Colonic mucosa (tissue), 4 donors: ENCODE data around the gene PTH2R. TPM values are rescaled to one million over a fixed set of nuclear protein-coding genes. Genes with fewer than 3 reads are reported as not detected.
"Not testable (repeated sequence)": the region's sequence is repeated elsewhere in the genome, so short reads cannot be mapped to it uniquely, and the experiment has no call there.

Source experiments
- DNase-seq: peaks from one replicate; pipeline ENCODE4 v3.0.0-alpha.2; 2020
- H3K27ac ChIP-seq: fragments of 200-600 bp; one replicate; pipeline ENCODE4 v1.8.0; 2021
- H3K27me3 ChIP-seq: fragments of 200-600 bp; one replicate; pipeline ENCODE4 v1.8.0; 2021
- H3K36me3 ChIP-seq: fragments of 200-600 bp; one replicate; pipeline ENCODE4 v1.8.0; 2021
- H3K4me1 ChIP-seq: fragments of 200-600 bp; one replicate; pipeline ENCODE4 v1.8.0; 2021; ENCODE audit warnings: mild to moderate bottlenecking
- H3K4me3 ChIP-seq: fragments of 200-600 bp; one replicate; pipeline ENCODE4 v1.8.0; 2021
- H3K9ac ChIP-seq, 2 donors: one replicate each; pipeline ENCODE4 v1.7.0; 2013; ENCODE audit warnings: control low read depth in 2 of 2, low read depth in 2 of 2, low read length in 2 of 2
- H3K9me3 ChIP-seq: fragments of 200-600 bp; one replicate; pipeline ENCODE4 v1.8.0; 2021
- CTCF ChIP-seq: fragments of 200-600 bp; IDR thresholded peaks from one replicate; pipeline ENCODE4 v1.8.0; 2022; ENCODE audit warnings: antibody characterized with exemption, mild to moderate bottlenecking
- intact Hi-C: fragments of 100-400 bp; cut with DNase I; formaldehyde crosslinking; loops from one replicate; pipeline ENCODE4 v1.14.1; 2022
- total RNA-seq, 2 donors: library from RNA; stranded (reverse); fragmentation: NEBNext Ultra II Directional in 1 of 2; extraction: Animal tissue kit (Norgen Biotek cat#: 25700) in 1 of 2; gene quantifications; one replicate each; pipeline ENCODE4 v1.2.1, GENCODE V29; 2021
- donor health status: healthy.
- donor health status: DM: no; HTN: no; CAD: no.
- donor health status: DM: no; HTN: no; CAD: no.

Gene PTH2R
- total RNA-seq, 2 donors from 2014 or later = not detected

- H3K27me3 ChIP-seq = no peaks in the 10 kb centered on the region
- TF ChIP-seq CTCF = no peak
- no peak overlapping the region for H3K4me3 ChIP-seq
- intact Hi-C loops = no loop called here
- no peaks in the 10 kb centered on the region for H3K4me1 ChIP-seq
- H3K36me3 ChIP-seq = no peaks in the 10 kb centered on the region
- no peak overlapping the region for H3K9ac ChIP-seq
- no peaks in the 10 kb centered on the region for H3K9me3 ChIP-seq
- no peak for DNase-seq
- no peak overlapping the region for H3K27ac ChIP-seq
These were observed 22.0 kb upstream of the PTH2R start for GRCh38 chr2:208384637-208385036.

- TF ChIP-seq CTCF = no peak
- Histone ChIP-seq H3K4me1 (no peaks in the 10 kb centered on the region), H3K4me3 (no peak overlapping the region), H3K9ac (no peak overlapping the region), H3K27me3 (no peaks in the 10 kb centered on the region), H3K27ac (no peak overlapping the region), H3K9me3 (no peaks in the 10 kb centered on the region), H3K36me3 (no peaks in the 10 kb centered on the region)
- no peak for DNase-seq
- intact Hi-C loops = no loop called here
These were observed 20.1 kb upstream of the PTH2R start for GRCh38 chr2:208386541-208386940.

- Histone ChIP-seq H3K27ac (no peak overlapping the region), H3K36me3 (no peaks in the 10 kb centered on the region), H3K9ac (no peak overlapping the region), H3K9me3 (no peaks in the 10 kb centered on the region), H3K4me1 (no peaks in the 10 kb centered on the region), H3K4me3 (no peak overlapping the region), H3K27me3 (no peaks in the 10 kb centered on the region)
- no peak for TF ChIP-seq CTCF
- no peak for DNase-seq
- intact Hi-C loops = no loop called here
These were observed 16.7 kb upstream of the PTH2R start for GRCh38 chr2:208389940-208390339.

- intact Hi-C loops = no loop called here
- Histone ChIP-seq H3K9me3 (no peaks in the 10 kb centered on the region), H3K4me3 (no peak overlapping the region), H3K36me3 (no peaks in the 10 kb centered on the region), H3K9ac (no peak overlapping the region), H3K27me3 (no peaks in the 10 kb centered on the region), H3K27ac (no peak overlapping the region), H3K4me1 (no peaks in the 10 kb centered on the region)
- no peak for DNase-seq
- no peak for TF ChIP-seq CTCF
These were observed 14.3 kb upstream of the PTH2R start for GRCh38 chr2:208392300-208392699.

- DNase-seq, intact Hi-C loops, H3K36me3 ChIP-seq, H3K9me3 ChIP-seq, H3K4me1 ChIP-seq, H3K4me3 ChIP-seq, H3K9ac ChIP-seq, H3K27me3 ChIP-seq, H3K27ac ChIP-seq: not testable (repeated sequence)
These were observed 9.8 kb upstream of the PTH2R start for GRCh38 chr2:208396796-208397195.

- no peaks in the 10 kb centered on the region for H3K9me3 ChIP-seq
- H3K36me3 ChIP-seq = no peaks in the 10 kb centered on the region
- intact Hi-C loops = no loop called here
- H3K27ac ChIP-seq = no peak overlapping the region
- H3K9ac ChIP-seq = no peak overlapping the region
- TF ChIP-seq CTCF = no peak
- no peaks in the 10 kb centered on the region for H3K4me1 ChIP-seq
- DNase-seq = no peak
- peaks cover 6% of the 10 kb centered on the region for H3K27me3 ChIP-seq
- H3K4me3 ChIP-seq = no peak overlapping the region
These were observed 7.4 kb upstream of the PTH2R start for GRCh38 chr2:208399201-208399600.
